HCT116 (cell line): Measurements from ENCODE around the gene BCL2L15.

Experiments
- CTCF ChIP-seq, 3 experiments: fragments of 200-600 bp in 1 of 3; sonication (generic) in 1 of 3; IDR thresholded peaks in 2 of 3; conservative IDR thresholded peaks in 1 of 3; 2 replicates each; pipeline ENCODE4 v1.5.1; 2012 to 2017; ENCODE audit warnings: low read depth in 2 of 3, low read length in 2 of 3, antibody characterized with exemption in 1 of 3, borderline replicate concordance in 1 of 3, control low read depth in 1 of 3, mild to moderate bottlenecking in 1 of 3, mixed read lengths in 1 of 3, mixed run types in 1 of 3, moderate library complexity in 1 of 3; ENCODE audit not compliant: insufficient read depth in 1 of 3
- JUND ChIP-seq: IDR thresholded peaks from 2 replicates; pipeline ENCODE4 v1.6.1; 2012
- RAD21 ChIP-seq: IDR thresholded peaks from 2 replicates; pipeline ENCODE4 v1.6.1; 2012; ENCODE audit warnings: low read depth, mild to moderate bottlenecking
- REST ChIP-seq: IDR thresholded peaks from 2 replicates; pipeline ENCODE4 v1.6.1; 2012; ENCODE audit warnings: low read depth

GRCh38 chr1:113857776-113858175, 29.6 kb downstream of the BCL2L15 start:
- TF ChIP-seq REST (no peak), CTCF (IDR thresholded peaks at IDR 0.05 in 2 of 3, conservative IDR thresholded peaks at IDR 0.05 in 1 of 3; ENCODE audit: borderline replicate concordance in 1 of 3, insufficient read depth in 1 of 3, low read depth in 2 of 3, low read length in 2 of 3) (no peak), JUND (no peak), RAD21 (no peak)
